Right ventricle myocardium inferior (tissue), 1 donor: ENCODE results near the gene ZNF821. TPM values are rescaled to one million over a fixed set of nuclear protein-coding genes. Genes with fewer than 3 reads are reported as not detected.
A peak's percentile ranks its signal among the peaks of the same experiment; 100 is the strongest.
"Not testable (repeated sequence)": the region's sequence is repeated elsewhere in the genome, so short reads cannot be mapped to it uniquely, and the experiment has no call there.

ENCODE experiments used
- ATAC-seq: fragments of 200-7000 bp; cut with Tn5 transposase; one replicate; pipeline ENCODE4 v1.9.1; 2020; ENCODE audit warnings: mild to moderate bottlenecking, moderate library complexity
- DNase-seq: peaks from one replicate; pipeline ENCODE4 v3.0.0; 2021; ENCODE audit errors: missing footprints
- intact Hi-C: fragments of 100-400 bp; cut with DNase I; formaldehyde crosslinking; loops from one replicate; pipeline ENCODE4 v1.11.0; 2022
- total RNA-seq: library from RNA; stranded (reverse); fragmentation: NEBNext Ultra II Directional; extraction: Animal tissue kit (Norgen Biotek cat#: 25700); gene quantifications from one replicate; pipeline ENCODE4 v1.2.1, GENCODE V29; 2021
- donor health status: DM: no; HTN: yes; CAD: no; lungs with severe emphysema.

Gene ZNF821
- total RNA-seq, 1 donor from 2014 or later, result 2.5 TPM

GRCh38 chr16:71840052-71840451 lies 43.9 kb downstream of the ZNF821 start:
- DNase-seq, result no peak
- no peak for ATAC-seq
- intact Hi-C loops, result no loop called here

GRCh38 chr16:71837150-71837549 lies 46.8 kb downstream of the ZNF821 start:
- intact Hi-C loops, result no loop called here
- ATAC-seq (no peak), DNase-seq (no peak)

GRCh38 chr16:71834291-71834690 lies 49.7 kb downstream of the ZNF821 start:
- ATAC-seq, result no peak
- intact Hi-C loops, result no loop called here
- no peak for DNase-seq

- intact Hi-C loops, DNase-seq, ATAC-seq: not testable (repeated sequence)
Observed at GRCh38 chr16:71832112-71832511, 51.9 kb downstream of the ZNF821 start.

GRCh38 chr16:71831698-71832097 lies 52.3 kb downstream of the ZNF821 start:
- ATAC-seq, intact Hi-C loops, DNase-seq: not testable (repeated sequence)

- intact Hi-C loops, result no loop called here
- no peak for DNase-seq
- ATAC-seq, result no peak
Observed at GRCh38 chr16:71830359-71830758, 53.6 kb downstream of the ZNF821 start.

- intact Hi-C loops, result no loop called here
- ATAC-seq, result no peak
Observed at GRCh38 chr16:71826533-71827017, 57.4 kb downstream of the ZNF821 start.

GRCh38 chr16:71817155-71817500 lies 66.9 kb downstream of the ZNF821 start:
- DNase-seq, ATAC-seq, intact Hi-C loops: not testable (repeated sequence)

More at GRCh38 chr16:71826533-71827017, 57.4 kb downstream of the ZNF821 start:
- DNase-seq, result no peak

- DNase-seq (no peak), ATAC-seq (no peak)
- intact Hi-C loops, result no loop called here
Observed at GRCh38 chr16:71811261-71811803, 72.7 kb downstream of the ZNF821 start.

- peak; percentile 74 for DNase-seq
- ATAC-seq, intact Hi-C loops: not testable (repeated sequence)
Observed at GRCh38 chr16:71810155-71810530, 73.8 kb downstream of the ZNF821 start.

Other genes with a start within 250 kb of the ZNF821 start
- gene PHLPP2, start 159.5 kb downstream of the ZNF821 start, total RNA-seq, result 2.1 TPM
- 28.1 TPM for gene AP1G1, start 75.3 kb downstream of the ZNF821 start, total RNA-seq
- 13.4 TPM for gene ATXN1L, start 38.2 kb downstream of the ZNF821 start, total RNA-seq
- 114 TPM for gene IST1, start 11.3 kb upstream of the ZNF821 start, total RNA-seq
- 0.08 TPM for gene PKD1L3, start 116.2 kb upstream of the ZNF821 start, total RNA-seq
- gene DHODH, start 124.6 kb upstream of the ZNF821 start, total RNA-seq, result 8.3 TPM
- gene HP, start 170.3 kb upstream of the ZNF821 start, total RNA-seq, result 21.2 TPM
- gene HPR, start 179.0 kb upstream of the ZNF821 start, total RNA-seq, result 99.2 TPM
- gene TXNL4B, start 209.4 kb upstream of the ZNF821 start, total RNA-seq, result 7.7 TPM
- gene DHX38, start 209.7 kb upstream of the ZNF821 start, total RNA-seq, result 40.8 TPM